VCaP (cell line): ENCODE measurements around the gene SHISAL2A.
A peak's percentile ranks its signal among the peaks of the same experiment; 100 is the strongest.

Experiments
- H3K27ac ChIP-seq: fragments of 450-650 bp; 2 replicates; pipeline ENCODE4 v1.5.1; 2017
- CTCF ChIP-seq: fragments of 450-650 bp; conservative IDR thresholded peaks from 2 replicates; pipeline ENCODE4 v1.5.1; 2017; ENCODE audit warnings: mild to moderate bottlenecking, moderate library complexity

SHISAL2A gene

GRCh38 chr1:52660807-52661206 lies 27.8 kb downstream of the SHISAL2A start:
- TF ChIP-seq CTCF: no peak
- no peak overlapping the region for H3K27ac ChIP-seq

- H3K27ac ChIP-seq: peak overlapping the region; percentile 56
Measured at GRCh38 chr1:52662645-52663313, 29.8 kb downstream of the SHISAL2A start.

GRCh38 chr1:52663716-52664115 lies 30.7 kb downstream of the SHISAL2A start:
- no peak for TF ChIP-seq CTCF

More at GRCh38 chr1:52662645-52663313, 29.8 kb downstream of the SHISAL2A start:
- TF ChIP-seq CTCF: no peak

GRCh38 chr1:52665006-52665941 lies 32.3 kb downstream of the SHISAL2A start:
- TF ChIP-seq CTCF: no peak
- no peak overlapping the region for H3K27ac ChIP-seq

More at GRCh38 chr1:52663716-52664115, 30.7 kb downstream of the SHISAL2A start:
- no peak overlapping the region for H3K27ac ChIP-seq

GRCh38 chr1:52667290-52667689 lies 34.3 kb downstream of the SHISAL2A start:
- no peak for TF ChIP-seq CTCF
- no peak overlapping the region for H3K27ac ChIP-seq

- TF ChIP-seq CTCF: no peak
- H3K27ac ChIP-seq: no peak overlapping the region
Measured at GRCh38 chr1:52667984-52668383, 35.0 kb downstream of the SHISAL2A start.

DNA sequence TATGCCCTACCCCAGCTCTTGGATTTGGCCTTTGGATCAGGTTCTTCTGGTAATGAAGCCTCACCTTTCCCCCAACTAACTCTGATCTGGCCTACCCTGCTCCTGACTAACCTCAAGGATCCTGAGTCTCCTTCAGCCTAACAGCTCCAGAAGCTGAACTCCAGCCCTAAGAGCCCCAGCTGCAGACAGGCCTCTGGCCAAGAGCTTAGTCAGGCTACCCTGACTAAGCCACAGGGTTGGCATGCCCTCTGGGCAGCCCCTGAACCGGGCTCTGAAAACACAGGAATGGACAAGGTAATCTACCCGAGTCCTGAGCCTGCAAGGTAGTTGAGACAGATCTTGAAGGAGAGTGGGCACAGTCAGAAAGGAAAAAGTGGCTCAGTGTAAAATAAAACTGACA lies 35.7 kb downstream of the SHISAL2A start:
- TF ChIP-seq CTCF: no peak
- no peak overlapping the region for H3K27ac ChIP-seq
